GM10248 (cell line): Measurements from ENCODE around the gene GATM.
"Not testable (repeated sequence)": the region's sequence is repeated elsewhere in the genome, so short reads cannot be mapped to it uniquely, and the experiment has no call there.

Experiments used
- CTCF ChIA-PET: fragments of 300-600 bp; sonication (Branson Sonifier 250); formaldehyde crosslinking; extraction: SDS; loops from one replicate; lab custom pipeline; 2021; ENCODE audit warnings: antibody characterized with exemption; lab: Yijun Ruan, JAX
- POLR2A ChIA-PET: fragments of 350-650 bp; sonication (Branson Sonifier 250); formaldehyde crosslinking; extraction: SDS; loops from one replicate; lab custom pipeline; 2020; ENCODE audit warnings: antibody characterized with exemption; lab: Yijun Ruan, JAX
- DNase-seq: peaks from one replicate; pipeline ENCODE4 v3.0.0; 2012; ENCODE audit errors: extremely low spot score
- TF ChIP-seq, protein P1 (sequence below): IDR thresholded peaks from 2 replicates; pipeline ENCODE4 v1.5.1; 2012; ENCODE audit warnings: mild to moderate bottlenecking, low read depth; ENCODE audit errors: extremely low read depth, missing control alignments, control extremely low read depth

Gene GATM

DNA sequence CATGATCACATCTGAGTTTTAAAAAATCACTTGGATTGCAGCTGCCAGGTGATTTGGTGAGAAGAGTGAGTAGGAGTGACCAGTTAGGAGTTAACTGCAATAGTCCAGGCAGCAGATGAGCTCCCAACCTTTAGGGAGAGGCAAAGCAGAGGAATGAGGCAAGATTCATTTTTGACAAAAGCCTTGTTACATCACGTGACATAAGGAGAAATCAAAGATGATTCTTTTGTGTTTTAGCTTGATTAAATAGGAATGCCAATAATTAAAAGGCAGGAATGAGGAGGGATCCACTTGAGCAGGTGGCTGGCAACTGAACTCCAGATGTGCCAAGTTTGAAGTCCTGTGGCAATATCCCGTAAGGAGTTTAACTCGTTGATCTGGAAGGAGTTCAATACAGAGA is 2.5 kb downstream of the GATM start:
- POLR2A ChIA-PET: interaction anchor here (0.5 to 1.1 kb wide), 2 partner anchors 175 to 643 kb away, joined by 3 to 4 read pairs; no protein-coding TSS in a partner anchor
- CTCF ChIA-PET: interaction anchor here (0.7 to 3.5 kb wide), 12 partner anchors 8 to 212 kb away, joined by 3 to 20 read pairs (median 6); partner anchors contain the start of gene BLOC1S6

DNA sequence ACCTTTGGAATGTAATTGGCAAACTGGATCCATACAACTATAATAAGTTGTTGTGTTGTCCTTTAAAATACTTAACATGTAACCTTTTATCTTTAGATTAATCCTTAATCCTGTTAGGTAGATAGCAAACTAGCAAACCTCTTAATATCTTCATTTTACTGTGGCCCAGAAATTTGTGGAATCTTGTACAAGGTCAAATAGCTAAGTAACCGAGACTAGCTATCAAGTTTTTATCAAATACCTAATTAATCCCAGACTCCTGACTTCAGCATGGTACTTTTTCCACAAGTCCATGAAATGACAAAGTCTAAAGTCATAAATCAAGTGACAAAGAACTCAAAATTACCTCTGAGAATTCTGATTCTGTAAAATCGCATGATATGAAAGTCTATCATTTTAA is 4.4 kb downstream of the GATM start:
- CTCF ChIA-PET: interaction anchor here (1.7 to 2.0 kb wide), 2 partner anchors 9 to 26 kb away, joined by 3 to 6 read pairs; no protein-coding TSS in a partner anchor
- POLR2A ChIA-PET: no interaction called here
- TF ChIP-seq, protein P1, sequence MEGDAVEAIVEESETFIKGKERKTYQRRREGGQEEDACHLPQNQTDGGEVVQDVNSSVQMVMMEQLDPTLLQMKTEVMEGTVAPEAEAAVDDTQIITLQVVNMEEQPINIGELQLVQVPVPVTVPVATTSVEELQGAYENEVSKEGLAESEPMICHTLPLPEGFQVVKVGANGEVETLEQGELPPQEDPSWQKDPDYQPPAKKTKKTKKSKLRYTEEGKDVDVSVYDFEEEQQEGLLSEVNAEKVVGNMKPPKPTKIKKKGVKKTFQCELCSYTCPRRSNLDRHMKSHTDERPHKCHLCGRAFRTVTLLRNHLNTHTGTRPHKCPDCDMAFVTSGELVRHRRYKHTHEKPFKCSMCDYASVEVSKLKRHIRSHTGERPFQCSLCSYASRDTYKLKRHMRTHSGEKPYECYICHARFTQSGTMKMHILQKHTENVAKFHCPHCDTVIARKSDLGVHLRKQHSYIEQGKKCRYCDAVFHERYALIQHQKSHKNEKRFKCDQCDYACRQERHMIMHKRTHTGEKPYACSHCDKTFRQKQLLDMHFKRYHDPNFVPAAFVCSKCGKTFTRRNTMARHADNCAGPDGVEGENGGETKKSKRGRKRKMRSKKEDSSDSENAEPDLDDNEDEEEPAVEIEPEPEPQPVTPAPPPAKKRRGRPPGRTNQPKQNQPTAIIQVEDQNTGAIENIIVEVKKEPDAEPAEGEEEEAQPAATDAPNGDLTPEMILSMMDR: no peak
- DNase-seq: no peak

More for the DNA sequence above, 2.5 kb downstream of the GATM start:
- no peak for DNase-seq
- TF ChIP-seq, protein P1: no peak

DNA sequence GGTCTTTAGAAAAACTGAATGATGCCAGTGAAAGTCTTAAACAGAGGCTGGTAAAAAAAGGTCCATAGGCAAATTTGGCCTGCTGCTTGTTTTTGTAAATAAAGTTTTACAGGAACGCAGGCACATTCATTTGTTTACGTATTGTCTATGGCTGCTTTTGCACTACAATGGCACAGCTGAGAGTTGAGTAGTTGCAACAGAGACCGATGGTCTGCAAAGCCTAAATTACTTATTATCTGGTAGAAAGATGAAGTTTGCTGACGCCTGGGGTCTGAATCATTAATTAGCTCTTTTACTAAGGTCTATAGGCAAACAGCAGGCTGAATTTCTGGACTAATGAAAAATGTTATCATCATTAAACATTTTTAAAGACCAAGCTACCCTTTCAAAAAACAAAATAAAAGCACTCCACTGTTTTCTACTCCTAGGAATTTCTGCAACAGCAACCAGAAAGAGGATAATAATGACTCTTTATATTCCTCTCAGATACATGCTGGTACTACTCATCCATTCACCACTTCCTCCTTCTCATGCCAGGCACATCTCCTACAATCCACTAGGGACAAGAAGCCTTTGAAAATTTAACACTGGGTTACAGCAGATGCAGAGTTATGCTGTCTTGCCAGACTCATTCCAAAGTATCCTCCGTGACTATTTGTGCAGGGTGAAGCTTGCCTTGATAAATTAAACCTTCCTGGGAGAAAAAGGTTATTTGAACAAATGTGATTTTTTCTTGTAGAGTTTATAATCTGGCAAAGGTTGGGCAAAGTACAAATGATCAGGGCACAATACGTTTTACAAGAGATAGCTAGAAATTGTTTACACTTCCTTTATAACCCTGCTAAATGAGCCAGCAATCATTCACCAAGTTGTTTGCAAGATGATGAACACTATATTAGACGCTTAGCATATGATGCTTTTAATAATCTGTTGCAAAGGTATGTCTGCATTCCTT is 6.0 kb downstream of the GATM start:
- TF ChIP-seq, protein P1: no peak
- POLR2A ChIA-PET: no interaction called here
- DNase-seq: no peak
- CTCF ChIA-PET: interaction anchor here (0.7 to 2.4 kb wide), 12 partner anchors 9 to 209 kb away, joined by 3 to 7 read pairs (median 3); no protein-coding TSS in a partner anchor

DNA sequence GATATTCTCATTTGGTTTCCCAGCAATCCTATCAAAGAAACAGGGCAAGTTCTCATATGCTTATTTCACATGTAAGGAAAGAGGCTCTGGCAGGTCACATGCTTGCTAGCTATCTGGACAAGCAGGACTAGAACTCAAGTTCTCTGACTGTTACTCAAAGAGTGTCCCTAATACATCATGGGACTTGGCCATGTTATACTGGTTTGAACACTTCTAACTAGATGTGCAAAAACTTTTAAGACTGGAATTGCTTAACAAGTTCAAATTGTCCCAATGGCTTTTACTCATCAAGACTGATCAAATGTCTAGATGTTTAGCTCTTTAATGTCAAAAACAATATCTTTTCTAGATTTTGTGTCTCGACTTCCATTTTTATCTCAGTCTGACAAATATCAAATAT is 6.8 kb downstream of the GATM start:
- POLR2A ChIA-PET: interaction anchor here (0.6 kb wide), 1 partner anchor 210 kb away, joined by 3 read pairs; no protein-coding TSS in a partner anchor
- no peak for DNase-seq
- TF ChIP-seq, protein P1: no peak
- CTCF ChIA-PET: interaction anchor here (0.7 to 2.4 kb wide), 8 partner anchors 12 to 167 kb away, joined by 3 to 7 read pairs (median 3); no protein-coding TSS in a partner anchor

DNA sequence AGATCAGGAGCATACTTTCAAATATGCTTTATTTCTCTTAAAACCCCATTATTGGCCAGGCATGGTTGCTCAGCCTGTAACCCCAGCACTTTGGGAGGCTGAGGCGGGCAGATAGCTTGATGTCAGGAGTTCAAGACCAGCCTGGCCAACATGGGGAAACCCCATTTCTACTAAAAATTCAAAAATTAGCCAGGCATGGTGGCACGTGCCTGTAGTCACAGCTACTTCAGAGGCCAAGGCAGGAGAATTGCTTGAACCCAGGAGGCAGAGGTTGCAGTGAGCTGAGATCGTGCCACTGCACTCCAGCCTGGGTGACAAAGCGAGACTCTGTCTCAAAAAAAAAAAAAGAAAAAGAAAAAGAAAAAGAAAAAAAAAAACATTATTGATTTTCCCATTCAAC is 8.3 kb downstream of the GATM start:
- DNase-seq: not testable (repeated sequence)
- POLR2A ChIA-PET: interaction anchor here (0.7 kb wide), 1 partner anchor 252 kb away, joined by 3 read pairs; no protein-coding TSS in a partner anchor
- CTCF ChIA-PET: interaction anchor here (1.1 to 2.4 kb wide), 3 partner anchors 22 to 207 kb away, joined by 3 to 7 read pairs (median 5); no protein-coding TSS in a partner anchor

DNA sequence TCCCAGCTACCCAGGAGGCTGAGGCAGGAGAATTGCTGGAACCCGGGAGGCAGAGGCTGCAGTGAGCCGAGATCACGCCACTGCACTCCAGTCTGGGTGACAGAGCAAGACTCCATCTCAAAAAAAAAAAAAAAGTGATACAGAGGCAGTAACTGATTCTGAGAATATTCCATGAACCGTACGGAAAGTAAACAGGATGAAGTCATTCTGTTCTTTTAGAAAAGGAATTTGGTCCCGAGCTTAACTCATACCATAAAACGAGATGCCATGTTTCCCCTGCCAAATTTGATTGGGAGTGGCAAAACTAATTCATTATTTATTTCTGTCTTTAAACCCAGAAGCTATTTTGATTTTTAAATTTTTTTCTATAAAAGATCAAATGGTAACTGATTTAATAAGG is 11.1 kb downstream of the GATM start:
- DNase-seq, POLR2A ChIA-PET: not testable (repeated sequence)

DNA sequence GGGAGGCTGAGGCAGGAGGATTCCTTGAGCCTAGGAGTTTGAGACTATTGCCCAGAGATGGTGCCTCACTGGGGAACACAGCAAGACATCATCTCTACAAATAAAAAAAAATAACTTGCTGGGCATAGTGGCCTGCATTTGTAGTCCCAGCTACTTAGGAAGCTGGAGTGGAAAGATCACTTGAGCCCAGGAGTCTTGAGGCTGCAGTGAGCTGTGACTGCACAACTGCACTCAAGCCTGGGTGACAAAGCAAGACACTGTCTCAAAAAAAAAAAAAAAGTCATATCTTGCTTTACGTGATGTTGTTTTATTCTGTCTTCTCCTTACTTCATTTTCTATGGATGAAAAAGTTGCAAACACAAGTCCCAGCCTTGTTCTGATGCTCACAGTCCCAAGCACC is 14.1 kb downstream of the GATM start:
- ChIA-PET POLR2A (no interaction called here), CTCF (interaction anchor here (0.9 to 2.7 kb wide), 3 partner anchors 11 to 35 kb away, joined by 4 to 12 read pairs (median 5); no protein-coding TSS in a partner anchor)
- TF ChIP-seq, protein P1: no peak
- no peak for DNase-seq

More for the DNA sequence above, 11.1 kb downstream of the GATM start:
- CTCF ChIA-PET: interaction anchor here (1.0 to 1.9 kb wide), 4 partner anchors 9 to 249 kb away, joined by 3 to 7 read pairs (median 3); no protein-coding TSS in a partner anchor
